HepG2 (cell line): ENCODE data around the gene FRAS1. TPM values are rescaled to one million over a fixed set of nuclear protein-coding genes. Genes with fewer than 3 reads are reported as not detected.

Experiments
- ATAC-seq: fragments of 200-7000 bp; cut with Tn5 transposase; 3 replicates; pipeline ENCODE4 v1.9.1; 2020; ENCODE audit warnings: mild to moderate bottlenecking, moderate library complexity
- BruUV-seq: library from RNA; stranded (reverse); fragments of 400-500 nt; replicated peaks from 2 replicates; lab custom pipeline; 2021; lab: Mats Ljungman, UMichigan
- CTCF ChIA-PET: fragments of 300-600 bp; formaldehyde crosslinking; extraction: SDS; loops from one replicate; lab custom pipeline; 2021; ENCODE audit warnings: low total read pairs, inconsistent platforms, low intra/inter-chr PET ratio; lab: Yijun Ruan, JAX
- POLR2A ChIA-PET: fragments of 350-600 bp; sonication (Branson Sonifier 250); formaldehyde crosslinking; loops from one replicate; lab custom pipeline; 2020; ENCODE audit warnings: antibody characterized with exemption, inconsistent platforms; lab: Yijun Ruan, JAX
- DNase-seq: peaks from one replicate; pipeline ENCODE4 v3.0.0-alpha.2; 2015; ENCODE audit warnings: low spot score
- FAIRE-seq: peaks from 3 replicates; lab custom pipeline; 2011; peaks lifted over from hg19 to GRCh38; lab: Jason Lieb, UNC
- H2AFZ ChIP-seq: one replicate; pipeline ENCODE4 v1.6.1; 2011; ENCODE audit warnings: low read length, inconsistent platforms
- H3K27ac ChIP-seq: fragments of 300-600 bp; 3 replicates; pipeline ENCODE4 v1.8.0; 2011; ENCODE audit warnings: mixed run types, mild to moderate bottlenecking, mixed read lengths, low read length, inconsistent platforms; ENCODE audit not compliant: insufficient read depth; ENCODE audit errors: extremely low read length
- H3K27me3 ChIP-seq, 2 experiments: fragments of 200-600 bp in 1 of 2; 2 replicates in 1 of 2; 3 replicates in 1 of 2; pipeline versions ENCODE4 v1.6.0 to v1.8.0; 2011; ENCODE audit warnings: low read length in 2 of 2, mild to moderate bottlenecking in 2 of 2, moderate library complexity in 2 of 2, inconsistent platforms in 1 of 2; ENCODE audit not compliant: insufficient read depth in 2 of 2, control insufficient read depth in 1 of 2
- H3K36me3 ChIP-seq, 2 experiments: fragments of 200-600 bp in 1 of 2; replicated peaks in 1 of 2; 2 replicates in 1 of 2; 3 replicates in 1 of 2; pipeline versions ENCODE4 v1.5.1 to v1.8.0; 2011; ENCODE audit warnings: low read length in 2 of 2, inconsistent platforms in 1 of 2; ENCODE audit not compliant: insufficient read depth in 2 of 2, control insufficient read depth in 1 of 2
- H3K4me1 ChIP-seq: 2 replicates; pipeline ENCODE4 v1.5.1; 2012; ENCODE audit warnings: low read length, inconsistent platforms; ENCODE audit not compliant: insufficient read depth
- H3K4me2 ChIP-seq: 2 replicates; pipeline ENCODE4 v1.6.0; 2011; ENCODE audit warnings: low read depth, low read length, inconsistent platforms
- H3K4me3 ChIP-seq, 3 experiments: fragments of 200-600 bp in 1 of 3; sonication (generic), shearing (Covaris generic) in 1 of 3; replicated peaks in 1 of 3; 2 replicates each; pipeline ENCODE4 v1.5.1; 2011 to 2016; ENCODE audit warnings: low read length in 3 of 3, inconsistent platforms in 2 of 3, low read depth in 2 of 3, mild to moderate bottlenecking in 2 of 3, control low read depth in 1 of 3, mixed read lengths in 1 of 3; ENCODE audit not compliant: insufficient read depth in 1 of 3
- H3K79me2 ChIP-seq: one replicate; pipeline ENCODE4 v1.6.1; 2011; ENCODE audit warnings: low read length, inconsistent platforms; ENCODE audit not compliant: insufficient read depth
- H3K9ac ChIP-seq: 2 replicates; pipeline ENCODE4 v1.6.0; 2011; ENCODE audit warnings: mild to moderate bottlenecking, low read depth, low read length, inconsistent platforms; ENCODE audit not compliant: insufficient read depth
- H3K9me3 ChIP-seq: 2 replicates; pipeline ENCODE4 v1.5.1; 2012; ENCODE audit warnings: mild to moderate bottlenecking, low read length
- H4K20me1 ChIP-seq: 2 replicates; pipeline ENCODE4 v1.6.0; 2011; ENCODE audit warnings: inconsistent platforms, mild to moderate bottlenecking, low read length, moderate library complexity; ENCODE audit not compliant: insufficient read depth
- CREM ChIP-seq, 2 experiments: sonication (generic) in 1 of 2; formaldehyde crosslinking in 1 of 2; IDR thresholded peaks; 2 replicates each; pipeline versions ENCODE4 v1.4.0 to v1.6.1; 2016 to 2020; ENCODE audit warnings: antibody characterized with exemption in 1 of 2, mild to moderate bottlenecking in 1 of 2, missing genetic modification reagents in 1 of 2
- KLF13 ChIP-seq: sonication (generic); formaldehyde crosslinking; IDR thresholded peaks from 2 replicates; pipeline ENCODE4 v1.4.0; 2020; ENCODE audit warnings: mild to moderate bottlenecking, missing genetic modification reagents
- MLXIP ChIP-seq: sonication (generic); formaldehyde crosslinking; IDR thresholded peaks from 2 replicates; pipeline ENCODE4 v1.9.0; 2021; ENCODE audit warnings: missing genetic modification reagents, borderline replicate concordance
- REXO4 ChIP-seq: sonication (generic); formaldehyde crosslinking; IDR thresholded peaks from 2 replicates; pipeline ENCODE4 v1.8.0; 2022; ENCODE audit warnings: missing genetic modification reagents, mild to moderate bottlenecking, borderline replicate concordance
- SMAD1 ChIP-seq: sonication (generic); formaldehyde crosslinking; IDR thresholded peaks from 2 replicates; pipeline ENCODE4 v1.4.0; 2020; ENCODE audit warnings: missing genetic modification reagents, low read depth, mild to moderate bottlenecking, borderline replicate concordance
- SP4 ChIP-seq: sonication (generic); formaldehyde crosslinking; IDR thresholded peaks from 2 replicates; pipeline ENCODE4 v1.8.1; 2023; ENCODE audit warnings: mild to moderate bottlenecking, missing genetic modification reagents
- THRA ChIP-seq: sonication (generic); formaldehyde crosslinking; IDR thresholded peaks from 2 replicates; pipeline ENCODE4 v1.4.0; 2020; ENCODE audit warnings: missing genetic modification reagents, borderline replicate concordance
- ZMYM3 ChIP-seq: sonication (generic); formaldehyde crosslinking; IDR thresholded peaks from 2 replicates; pipeline ENCODE4 v1.5.1; 2020; ENCODE audit warnings: mild to moderate bottlenecking, missing genetic modification reagents
- ZNF558 ChIP-seq: sonication (generic); formaldehyde crosslinking; IDR thresholded peaks from 2 replicates; pipeline ENCODE4 v1.9.0; 2022; ENCODE audit warnings: mild to moderate bottlenecking, missing genetic modification reagents, borderline replicate concordance
- ZNF782 ChIP-seq: sonication (generic); formaldehyde crosslinking; IDR thresholded peaks from 2 replicates; pipeline ENCODE4 v1.4.0; 2020; ENCODE audit warnings: missing genetic modification reagents, mild to moderate bottlenecking, borderline replicate concordance
- ZNF83 ChIP-seq: sonication (generic); formaldehyde crosslinking; IDR thresholded peaks from 2 replicates; pipeline ENCODE4 v1.4.0; 2020; ENCODE audit warnings: missing genetic modification reagents, mild to moderate bottlenecking, borderline replicate concordance
- WGBS: methylation state at CpG from one replicate; pipeline ENCODE4 v1.1.6; 2017; ENCODE audit warnings: low lambda C conversion rate; 5-methylcytosine and 5-hydroxymethylcytosine counted together
- in situ Hi-C: cut with HindIII; loops from 2 replicates; pipeline ENCODE4 v1.10.0; 2017; ENCODE audit warnings: low pct_unique_long_range_greater_than_20kb; ENCODE audit not compliant: extremely low pct_ligation_motif_present
- intact Hi-C: fragments of 100-400 bp; cut with micrococcal nuclease; formaldehyde crosslinking; loops from one replicate; pipeline ENCODE4 v1.10.0; 2022; ENCODE audit not compliant: unreplicated experiment
- polyA plus RNA-seq, 8 experiments: library from polyadenylated mRNA; depleted of rRNA in 3 of 8; stranded (reverse) in 7 of 8; unstranded in 1 of 8; fragments of >200 nt; fragmentation: Illumina TruSeq in 4 of 8; extraction: Trizol in 4 of 8; gene quantifications; 2 replicates each; pipeline versions ENCODE4 v1.2.1 to v1.2.3, GENCODE V29; 2011 to 2016; ENCODE audit warnings: low read depth in 4 of 8, missing spikeins in 1 of 8, mixed read lengths in 1 of 8; ENCODE audit not compliant: insufficient read depth in 1 of 8
- total RNA-seq, 5 experiments: library from RNA; depleted of rRNA; stranded (reverse); fragments of >200 nt; fragmentation: Illumina TruSeq; extraction: Trizol; gene quantifications; 2 replicates each; pipeline ENCODE4 v1.2.3, GENCODE V29; 2016; ENCODE audit warnings: low read depth in 1 of 5
- TF ChIP-seq, protein P1 (sequence below): sonication (generic); formaldehyde crosslinking; IDR thresholded peaks from 2 replicates; pipeline ENCODE4 v1.8.1; 2023; ENCODE audit warnings: mild to moderate bottlenecking, moderate library complexity, missing genetic modification reagents

Gene FRAS1
- total and polyA plus RNA-seq, 2 of the 13 experiments (the other 11 are each of a cell fraction or from before 2014, with no cell fraction given): 22.5 to 31.6 TPM

DNA sequence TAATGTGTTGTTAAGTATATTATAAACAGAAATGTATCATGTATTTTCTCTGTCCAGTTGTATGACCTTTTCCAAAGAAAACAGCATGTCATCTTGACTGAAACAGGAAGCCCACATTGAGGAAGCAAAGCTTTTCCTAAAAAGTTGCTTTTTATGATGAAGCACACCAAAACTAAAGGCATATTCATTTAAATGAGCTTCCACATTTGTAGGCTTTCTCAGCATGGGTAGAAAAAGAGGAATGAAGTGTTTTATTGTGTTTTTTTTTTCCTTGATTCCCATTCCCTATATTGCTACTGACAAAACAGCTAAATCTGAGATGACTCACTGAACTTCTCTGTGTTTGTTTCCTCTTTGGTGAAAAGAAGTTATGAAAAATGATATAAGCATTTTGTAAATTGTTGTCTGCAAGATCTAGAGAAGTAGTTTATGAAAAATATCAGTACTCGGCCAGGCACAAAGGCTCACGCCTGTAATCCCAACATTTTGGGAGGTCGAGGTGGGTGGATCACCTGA lies 32.5 kb upstream of the FRAS1 start:
- no TSS peak for BruUV-seq
- ChIA-PET CTCF (no interaction called here), POLR2A (no interaction called here)
- in situ Hi-C loops (no loop called here), intact Hi-C loops (no loop called here)
- ATAC-seq (no peak), FAIRE-seq (no peak), DNase-seq (no peak)
- H3K9ac ChIP-seq: no peak overlapping the region
- WGBS: 67% methylated on average over 3 of the region's 3 CpGs
- peaks cover 5% of the 10 kb centered on the region for H3K4me1 ChIP-seq
- no peaks in the 10 kb centered on the region for H3K9me3 ChIP-seq
- H3K4me2 ChIP-seq: no peak overlapping the region
- no peak overlapping the region for H3K27ac ChIP-seq
- H3K36me3 ChIP-seq: no peaks in the 10 kb centered on the region
- no peak for TF ChIP-seq CREM (IDR thresholded peaks at IDR 0.05)
- no peak for TF ChIP-seq CREM (CRISPR knock-in tag; IDR thresholded peaks at IDR 0.05)
- TF ChIP-seq, protein P1, sequence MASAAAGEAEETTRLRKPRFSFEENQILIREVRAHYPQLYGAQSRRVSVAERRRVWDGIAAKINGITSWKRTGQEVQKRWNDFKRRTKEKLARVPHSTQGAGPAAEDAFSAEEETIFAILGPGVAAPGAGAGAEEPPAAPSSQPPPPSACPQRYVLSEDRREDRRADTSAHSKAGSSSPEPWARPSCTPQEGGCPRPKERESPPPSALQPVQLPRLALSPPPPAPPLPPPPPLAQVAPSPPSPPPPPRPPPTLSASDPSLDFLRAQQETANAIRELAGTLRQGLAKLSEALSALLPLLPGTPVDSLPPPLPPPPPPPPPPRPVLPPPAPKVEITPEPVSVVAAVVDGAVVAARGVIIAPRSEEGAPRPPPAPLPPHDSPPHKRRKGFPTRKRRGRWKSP (CRISPR knock-in tag): no peak
- H4K20me1 ChIP-seq: no peaks in the 10 kb centered on the region
- H3K79me2 ChIP-seq: no peaks in the 10 kb centered on the region
- no peaks in the 10 kb centered on the region for H3K27me3 ChIP-seq
- no peak overlapping the region for H2AFZ ChIP-seq
- no peak overlapping the region for H3K4me3 ChIP-seq

DNA sequence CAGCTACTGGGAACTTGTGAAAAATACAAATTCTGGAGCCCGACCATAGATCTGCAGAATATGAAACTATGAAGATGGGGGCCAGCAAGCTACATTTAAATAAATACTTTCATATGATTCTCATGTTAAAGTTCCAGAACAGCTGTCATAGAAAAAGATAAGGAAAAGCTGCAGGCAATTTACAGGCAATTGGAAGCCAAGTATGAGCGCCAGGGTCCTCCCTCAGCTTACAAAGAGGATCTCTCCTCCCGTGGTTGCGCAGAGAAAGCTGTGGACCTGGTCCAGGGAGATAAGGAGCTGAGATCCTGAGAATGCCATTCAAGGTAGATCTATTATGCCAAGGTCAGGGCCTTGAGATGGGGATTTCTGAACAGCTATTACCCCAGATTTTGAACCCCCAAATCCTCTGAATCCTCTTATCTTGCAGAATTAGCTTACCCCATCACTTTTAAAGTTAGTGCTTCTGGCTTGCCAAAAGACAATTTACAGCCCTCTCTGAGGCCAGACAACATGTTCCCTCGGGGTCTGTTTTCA lies 25.6 kb upstream of the FRAS1 start:
- Histone ChIP-seq H4K20me1 (no peaks in the 10 kb centered on the region), H3K4me1 (no peaks in the 10 kb centered on the region), H3K79me2 (no peaks in the 10 kb centered on the region), H3K27me3 (peaks cover 0 to 3% of the 10 kb centered on the region in 2 experiments; a peak in 1 of 5 replicates), H3K27ac (no peak overlapping the region), H3K4me2 (no peak overlapping the region), H3K9me3 (no peaks in the 10 kb centered on the region), H3K4me3 (no peak overlapping the region), H3K36me3 (no peaks in the 10 kb centered on the region), H2AFZ (no peak overlapping the region), H3K9ac (no peak overlapping the region)
- in situ Hi-C loops: no loop called here
- DNase-seq (no peak), ATAC-seq (no peak), FAIRE-seq (no peak)
- BruUV-seq: no TSS peak
- ChIA-PET CTCF (no interaction called here), POLR2A (no interaction called here)
- intact Hi-C loops: no loop called here
- 35% methylated on average over 5 of the region's 5 CpGs for WGBS
- TF ChIP-seq KLF13 (CRISPR knock-in tag) (no peak), ZNF83 (CRISPR knock-in tag) (no peak), MLXIP (CRISPR knock-in tag) (no peak), ZNF558 (CRISPR knock-in tag) (no peak), REXO4 (CRISPR knock-in tag) (no peak), THRA (CRISPR knock-in tag) (no peak), ZMYM3 (CRISPR knock-in tag) (no peak), SP4 (no peak), SMAD1 (CRISPR knock-in tag) (no peak), ZNF782 (no peak)
